ENCODE measurements around the gene ANKRD13C.
"Not testable (repeated sequence)": the region's sequence is repeated elsewhere in the genome, so short reads cannot be mapped to it uniquely, and the experiment has no call there.

The ANKRD13C gene

GRCh38 chr1:70355920-70356319, 1.4 kb upstream of the ANKRD13C start:
- no peak for DNase-seq

GRCh38 chr1:70355111-70355407, 537 bp upstream of the ANKRD13C start:
- no peak for DNase-seq

GRCh38 chr1:70353601-70354331, 756 bp downstream of the ANKRD13C start:
- no peak for DNase-seq

GRCh38 chr1:70353044-70353443, 1.5 kb downstream of the ANKRD13C start:
- no peak for DNase-seq

GRCh38 chr1:70349799-70350198, 4.7 kb downstream of the ANKRD13C start:
- not testable (repeated sequence) for DNase-seq

GRCh38 chr1:70348399-70349165, 5.9 kb downstream of the ANKRD13C start:
- no peak for DNase-seq

- DNase-seq: not testable (repeated sequence)
Measured at GRCh38 chr1:70339644-70340043, 14.9 kb downstream of the ANKRD13C start.

GRCh38 chr1:70336050-70336449, 18.5 kb downstream of the ANKRD13C start:
- no peak for DNase-seq

- no peak for DNase-seq
Measured at GRCh38 chr1:70334436-70334835, 20.1 kb downstream of the ANKRD13C start.

- DNase-seq: no peak
Measured at GRCh38 chr1:70333245-70333644, 21.3 kb downstream of the ANKRD13C start.

- no peak for DNase-seq
Measured at GRCh38 chr1:70331962-70332361, 22.6 kb downstream of the ANKRD13C start.

- no peak for DNase-seq
Measured at GRCh38 chr1:70327306-70328076, 27.0 kb downstream of the ANKRD13C start.

GRCh38 chr1:70324683-70325082, 29.8 kb downstream of the ANKRD13C start:
- no peak for DNase-seq

GRCh38 chr1:70319750-70320149, 34.8 kb downstream of the ANKRD13C start:
- no peak for DNase-seq

GRCh38 chr1:70318191-70318590, 36.3 kb downstream of the ANKRD13C start:
- no peak for DNase-seq

- no peak for DNase-seq
Measured at GRCh38 chr1:70317087-70317486, 37.4 kb downstream of the ANKRD13C start.

- no peak for DNase-seq
Measured at GRCh38 chr1:70315782-70316181, 38.7 kb downstream of the ANKRD13C start.

GRCh38 chr1:70314706-70315304, 39.7 kb downstream of the ANKRD13C start:
- DNase-seq: no peak

GRCh38 chr1:70311369-70311768, 43.2 kb downstream of the ANKRD13C start:
- no peak for DNase-seq

GRCh38 chr1:70299472-70299871, 55.0 kb downstream of the ANKRD13C start:
- DNase-seq: no peak

- DNase-seq: no peak
Measured at GRCh38 chr1:70295749-70296148, 58.8 kb downstream of the ANKRD13C start.

GRCh38 chr1:70293186-70293843, 61.2 kb downstream of the ANKRD13C start:
- no peak for DNase-seq

GRCh38 chr1:70290218-70290617, 64.3 kb downstream of the ANKRD13C start:
- no peak for DNase-seq
